GM21737 (cell line): ENCODE results near the gene DIPK1A.
"Not testable (repeated sequence)": the region's sequence is repeated elsewhere in the genome, so short reads cannot be mapped to it uniquely, and the experiment has no call there.

Source experiments
- ATAC-seq: cut with Tn5 transposase; IDR thresholded peaks from one replicate; pipeline ENCODE4 v1.9.1; 2021; ENCODE audit warnings: mild to moderate bottlenecking, moderate library complexity; ENCODE audit not compliant: unreplicated experiment

The DIPK1A gene

GRCh38 chr1:92922356-92923035 is 38.8 kb downstream of the DIPK1A start:
- ATAC-seq = no peak

GRCh38 chr1:92921031-92922023 is 39.9 kb downstream of the DIPK1A start:
- no peak for ATAC-seq

GRCh38 chr1:92916899-92917298 is 44.4 kb downstream of the DIPK1A start:
- ATAC-seq = no peak

- no peak for ATAC-seq
Observed at GRCh38 chr1:92915547-92915946, 45.7 kb downstream of the DIPK1A start.

- ATAC-seq = no peak
Observed at GRCh38 chr1:92913093-92913819, 48.0 kb downstream of the DIPK1A start.

GRCh38 chr1:92910081-92910480 is 51.2 kb downstream of the DIPK1A start:
- no peak for ATAC-seq

GRCh38 chr1:92909321-92909720 is 51.9 kb downstream of the DIPK1A start:
- ATAC-seq = no peak

GRCh38 chr1:92907949-92908684 is 53.1 kb downstream of the DIPK1A start:
- ATAC-seq = no peak

- ATAC-seq = no peak
Observed at GRCh38 chr1:92903765-92904164, 57.5 kb downstream of the DIPK1A start.

GRCh38 chr1:92902406-92902744 is 58.9 kb downstream of the DIPK1A start:
- ATAC-seq = no peak

GRCh38 chr1:92901699-92902405 is 59.4 kb downstream of the DIPK1A start:
- no peak for ATAC-seq

GRCh38 chr1:92901126-92901525 is 60.1 kb downstream of the DIPK1A start:
- ATAC-seq = no peak

GRCh38 chr1:92900539-92900938 is 60.7 kb downstream of the DIPK1A start:
- ATAC-seq = no peak

GRCh38 chr1:92899780-92900179 is 61.5 kb downstream of the DIPK1A start:
- ATAC-seq = no peak

GRCh38 chr1:92898053-92898452 is 63.2 kb downstream of the DIPK1A start:
- ATAC-seq = not testable (repeated sequence)

- no peak for ATAC-seq
Observed at GRCh38 chr1:92887465-92887864, 73.8 kb downstream of the DIPK1A start.

- no peak for ATAC-seq
Observed at GRCh38 chr1:92886886-92887419, 74.3 kb downstream of the DIPK1A start.

- ATAC-seq = no peak
Observed at GRCh38 chr1:92884195-92884594, 77.1 kb downstream of the DIPK1A start.

GRCh38 chr1:92883297-92883696 is 78.0 kb downstream of the DIPK1A start:
- no peak for ATAC-seq

- ATAC-seq = no peak
Observed at GRCh38 chr1:92882819-92883218, 78.4 kb downstream of the DIPK1A start.
